HG03025 (cell line): Measurements from ENCODE around the gene AGAP9.
"Not testable (repeated sequence)": the region's sequence is repeated elsewhere in the genome, so short reads cannot be mapped to it uniquely, and the experiment has no call there.

Experiments
- ATAC-seq: cut with Tn5 transposase; IDR thresholded peaks from one replicate; pipeline ENCODE4 v1.9.1; 2021; ENCODE audit warnings: mild to moderate bottlenecking, moderate library complexity; ENCODE audit not compliant: unreplicated experiment, low FRiP score

Gene AGAP9

GRCh38 chr10:47458466-47459154 lies 64.8 kb downstream of the AGAP9 start:
- no peak for ATAC-seq

GRCh38 chr10:47457826-47458225 lies 65.6 kb downstream of the AGAP9 start:
- ATAC-seq: no peak

- no peak for ATAC-seq
Measured at GRCh38 chr10:47457528-47457820, 66.0 kb downstream of the AGAP9 start.

DNA sequence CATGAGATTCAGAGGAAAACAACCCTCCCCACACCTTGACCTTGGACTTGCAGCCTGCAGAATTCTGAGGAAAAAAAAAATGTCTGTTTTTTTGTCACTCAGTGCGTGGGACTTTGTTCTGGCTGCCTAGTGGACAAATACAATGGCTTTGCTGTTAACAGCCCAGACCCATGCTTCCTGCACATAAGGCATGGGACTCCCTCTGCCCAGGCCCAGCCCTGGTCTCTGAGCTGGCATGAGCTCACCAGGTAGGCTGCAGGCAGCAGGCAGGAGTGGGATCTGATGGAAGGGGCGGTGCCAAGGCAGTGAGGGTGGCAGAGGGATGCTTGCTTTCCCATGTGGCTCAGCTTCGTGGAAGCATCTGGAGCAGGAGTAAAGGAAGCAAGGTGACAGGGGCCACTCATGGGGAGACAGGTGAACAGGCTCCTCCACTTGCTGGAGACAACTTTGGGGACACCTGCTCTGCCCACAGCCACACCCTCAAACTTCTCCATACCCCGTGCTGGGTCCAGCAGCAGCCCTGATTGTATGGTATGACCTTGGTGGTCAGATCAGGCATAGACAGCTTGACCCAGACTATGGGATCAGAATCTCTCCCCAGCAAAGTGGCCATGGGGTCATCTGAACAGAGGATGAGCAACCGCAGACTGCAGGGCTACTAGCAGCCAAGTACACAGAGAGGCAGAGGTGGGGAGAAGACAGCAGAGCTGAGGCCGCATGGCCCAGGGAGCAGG lies 66.5 kb downstream of the AGAP9 start:
- ATAC-seq: no peak

GRCh38 chr10:47456079-47456785 lies 67.2 kb downstream of the AGAP9 start:
- no peak for ATAC-seq

- not testable (repeated sequence) for ATAC-seq
Measured at GRCh38 chr10:47455350-47456078, 67.9 kb downstream of the AGAP9 start.

GRCh38 chr10:47454780-47455058 lies 68.7 kb downstream of the AGAP9 start:
- ATAC-seq: no peak

DNA sequence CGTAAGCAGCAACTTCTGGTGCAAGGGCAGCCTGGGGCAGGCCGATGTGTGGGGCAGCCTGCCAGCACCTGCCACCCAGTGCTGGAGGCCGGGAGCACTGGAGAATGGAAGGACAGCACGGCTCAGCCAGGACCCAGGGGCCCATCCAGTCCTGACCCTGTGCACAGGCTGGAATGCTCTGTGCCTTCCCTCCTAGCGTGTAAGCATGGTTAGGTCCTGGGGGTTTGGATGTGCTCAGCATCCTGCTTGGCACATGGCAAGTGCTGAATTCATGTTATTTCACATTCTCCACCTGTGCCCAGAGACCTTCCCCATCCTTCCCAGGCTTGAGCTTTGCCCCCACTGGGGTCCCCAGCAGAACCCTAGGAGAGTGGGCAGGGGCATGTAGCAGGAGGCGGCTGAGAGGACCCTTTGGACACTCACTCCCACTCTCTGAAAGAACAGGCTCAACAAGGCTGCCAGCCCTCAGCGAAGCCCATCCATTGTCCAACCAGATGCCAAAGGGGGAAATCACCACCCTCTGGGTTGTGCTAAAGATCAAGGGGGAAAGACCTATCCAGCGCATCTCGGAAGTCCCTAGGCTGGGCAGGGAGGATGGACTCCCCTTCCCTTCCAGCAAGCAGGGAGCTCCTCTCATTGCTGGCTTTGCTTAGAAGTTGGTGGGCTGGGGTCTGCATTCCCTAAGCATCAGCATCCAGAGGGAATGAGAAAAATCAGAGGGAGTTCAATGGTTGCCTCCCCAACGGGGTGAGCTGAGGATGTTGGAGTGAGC lies 69.2 kb downstream of the AGAP9 start:
- no peak for ATAC-seq

DNA sequence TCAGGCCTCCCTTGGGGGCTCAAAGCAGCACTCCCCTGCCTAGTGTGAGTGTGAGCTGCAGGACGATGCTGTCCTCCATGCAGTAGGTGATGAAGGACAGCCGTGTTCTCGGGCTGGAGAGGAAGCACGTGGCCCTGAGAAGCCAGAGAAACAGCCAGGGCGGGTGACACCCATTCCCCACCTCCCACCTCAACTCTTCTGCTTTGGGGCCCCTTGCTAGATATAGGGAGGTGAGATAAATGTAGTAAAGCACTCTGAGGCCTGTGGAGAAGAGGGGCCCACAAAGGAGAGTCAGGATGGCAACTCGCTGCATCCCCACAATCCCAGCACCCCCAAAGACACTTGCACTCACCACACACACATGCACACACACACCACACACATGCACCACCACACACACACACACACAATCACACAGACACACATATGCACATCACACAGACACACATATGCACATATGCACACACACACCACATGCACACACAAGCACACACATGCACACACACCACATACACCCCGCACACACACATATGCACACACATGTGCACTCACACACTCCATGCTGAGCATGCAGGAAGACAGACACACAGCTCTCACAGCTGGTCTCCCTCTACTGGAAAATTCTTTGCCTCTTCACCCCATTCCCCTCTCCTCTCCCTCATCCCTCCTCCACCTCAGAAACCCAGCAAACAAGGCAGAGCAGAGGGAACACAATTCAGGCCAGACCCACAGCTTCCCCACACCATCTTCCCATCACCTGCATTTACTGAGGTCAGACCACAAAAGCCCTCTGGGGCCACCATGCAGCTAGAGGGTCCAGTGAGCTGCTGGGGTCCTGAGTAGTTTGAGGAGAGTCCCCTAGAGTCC lies 70.1 kb downstream of the AGAP9 start:
- ATAC-seq: no peak

- no peak for ATAC-seq
Measured at GRCh38 chr10:47452495-47453140, 70.8 kb downstream of the AGAP9 start.

- ATAC-seq: no peak
Measured at GRCh38 chr10:47451998-47452494, 71.4 kb downstream of the AGAP9 start.
